H1 (cell line): ENCODE data around the gene ZFP57. TPM values are rescaled to one million over a fixed set of nuclear protein-coding genes. Genes with fewer than 3 reads are reported as not detected.

ENCODE experiments used
- CTCF ChIA-PET: fragments of 300-600 bp; sonication (Branson Sonifier 250); formaldehyde crosslinking; loops from one replicate; lab custom pipeline; 2021; ENCODE audit not compliant: partially characterized antibody; lab: Charles Lee
- POLR2A ChIA-PET: fragments of 300-600 bp; sonication (Branson Sonifier 250); formaldehyde crosslinking; loops from one replicate; lab custom pipeline; 2021; ENCODE audit warnings: inconsistent platforms; ENCODE audit not compliant: partially characterized antibody; lab: Charles Lee
- DNase-seq, 2 experiments: peaks; one replicate each; pipeline versions ENCODE4 v3.0.0 to v3.0.0-alpha.2; 2010 to 2022; ENCODE audit warnings: low spot score in 2 of 2, low read depth in 1 of 2, mixed read lengths in 1 of 2
- FAIRE-seq: peaks from 2 replicates; lab custom pipeline; 2011; peaks lifted over from hg19 to GRCh38; lab: Jason Lieb, UNC
- H2AFZ ChIP-seq: 2 replicates; pipeline ENCODE4 v1.8.1; 2012; ENCODE audit warnings: low read length, inconsistent platforms
- H2AK5ac ChIP-seq: 2 replicates; pipeline ENCODE4 v1.6.1; 2013; ENCODE audit warnings: low read depth, low read length
- H2BK120ac ChIP-seq: replicated peaks from 2 replicates; pipeline ENCODE3; 2013; ENCODE audit warnings: low read depth, low read length, inconsistent platforms
- H2BK12ac ChIP-seq: 2 replicates; pipeline ENCODE4 v1.6.1; 2013; ENCODE audit warnings: low read depth, low read length
- H2BK15ac ChIP-seq: 2 replicates; pipeline ENCODE4 v1.6.1; 2013; ENCODE audit warnings: low read length
- H2BK20ac ChIP-seq: 2 replicates; pipeline ENCODE4 v1.6.1; 2013; ENCODE audit warnings: low read length
- H2BK5ac ChIP-seq: 2 replicates; pipeline ENCODE4 v1.6.1; 2013; ENCODE audit warnings: low read depth, low read length
- H3K14ac ChIP-seq: 2 replicates; pipeline ENCODE4 v1.6.1; 2013; ENCODE audit warnings: inconsistent platforms; ENCODE audit not compliant: insufficient read length
- H3K18ac ChIP-seq: 2 replicates; pipeline ENCODE4 v1.6.1; 2013; ENCODE audit warnings: low read length; ENCODE audit errors: extremely low read depth
- H3K23ac ChIP-seq: 2 replicates; pipeline ENCODE4 v1.6.1; 2013; ENCODE audit warnings: inconsistent platforms; ENCODE audit not compliant: insufficient read length
- H3K23me2 ChIP-seq: 2 replicates; pipeline ENCODE4 v1.6.1; 2013; ENCODE audit warnings: low read depth, low read length
- H3K27ac ChIP-seq: 2 replicates; pipeline ENCODE4 v1.6.1; 2011; ENCODE audit warnings: low read depth, low read length, inconsistent platforms
- H3K27me3 ChIP-seq, 4 experiments: replicated peaks in 1 of 4; 1 replicate in 1 of 4; 2 replicates in 3 of 4; pipeline versions ENCODE4 v1.6.1 to v1.8.1; 2011 to 2013; ENCODE audit warnings: low read length in 3 of 4, mild to moderate bottlenecking in 3 of 4, inconsistent platforms in 2 of 4, mixed read lengths in 2 of 4, moderate library complexity in 1 of 4; ENCODE audit not compliant: control insufficient read depth in 3 of 4, insufficient read depth in 3 of 4; ENCODE audit errors: extremely low read depth in 1 of 4
- H3K36me3 ChIP-seq, 4 experiments: 2 replicates each; pipeline versions ENCODE4 v1.6.1 to v1.8.1; 2011 to 2013; ENCODE audit warnings: mild to moderate bottlenecking in 4 of 4, low read length in 3 of 4, moderate library complexity in 2 of 4, control low read depth in 1 of 4, inconsistent platforms in 1 of 4; ENCODE audit not compliant: insufficient read depth in 4 of 4, control insufficient read depth in 2 of 4
- H3K4ac ChIP-seq: replicated peaks from 2 replicates; pipeline ENCODE3; 2013; ENCODE audit warnings: low read length, low read depth, mixed read lengths, inconsistent platforms; ENCODE audit not compliant: insufficient read length
- H3K4me1 ChIP-seq, 4 experiments: replicated peaks in 1 of 4; 1 replicate in 1 of 4; 2 replicates in 3 of 4; pipeline versions ENCODE4 v1.6.1 to v1.8.1; 2011 to 2013; ENCODE audit warnings: low read length in 3 of 4, inconsistent platforms in 2 of 4, mixed read lengths in 1 of 4; ENCODE audit not compliant: insufficient read depth in 4 of 4, control insufficient read depth in 3 of 4
- H3K4me2 ChIP-seq, 2 experiments: 2 replicates each; pipeline versions ENCODE4 v1.6.1 to v1.8.1; 2011 to 2013; ENCODE audit warnings: low read depth in 2 of 2, low read length in 2 of 2, control low read depth in 1 of 2, inconsistent platforms in 1 of 2, mild to moderate bottlenecking in 1 of 2; ENCODE audit not compliant: insufficient read depth in 1 of 2
- H3K4me3 ChIP-seq, 4 experiments: fragments of 200-600, 300-600 bp in 1 of 4; sonication (generic), shearing (Covaris generic), sonication (Bioruptor Twin) in 1 of 4; 2 replicates each; pipeline versions ENCODE4 v1.5.1 to v1.8.1; 2011 to 2016; ENCODE audit warnings: low read length in 4 of 4, low read depth in 3 of 4, control low read depth in 2 of 4, inconsistent platforms in 2 of 4, mild to moderate bottlenecking in 2 of 4, mixed read lengths in 1 of 4, moderate library complexity in 1 of 4; ENCODE audit not compliant: insufficient read depth in 2 of 4; ENCODE audit errors: extremely low read depth in 1 of 4
- H3K56ac ChIP-seq: replicated peaks from 2 replicates; pipeline ENCODE3; 2013; ENCODE audit warnings: low read depth, mild to moderate bottlenecking, mixed read lengths, low read length, inconsistent platforms; ENCODE audit not compliant: insufficient read length
- H3K79me1 ChIP-seq: 2 replicates; pipeline ENCODE4 v1.6.1; 2013; ENCODE audit warnings: low read depth, low read length, control low read depth
- H3K79me2 ChIP-seq, 2 experiments: 2 replicates each; pipeline versions ENCODE4 v1.6.1 to v1.8.1; 2012 to 2013; ENCODE audit warnings: low read length in 2 of 2, mild to moderate bottlenecking in 2 of 2, inconsistent platforms in 1 of 2; ENCODE audit not compliant: insufficient read depth in 2 of 2, control insufficient read depth in 1 of 2
- H3K9ac ChIP-seq, 4 experiments: replicated peaks in 1 of 4; 1 replicate in 1 of 4; 2 replicates in 3 of 4; pipeline versions ENCODE4 v1.6.1 to v1.8.1; 2011 to 2013; ENCODE audit warnings: low read depth in 3 of 4, low read length in 3 of 4, control low read depth in 2 of 4, mild to moderate bottlenecking in 2 of 4, moderate library complexity in 2 of 4, inconsistent platforms in 1 of 4; ENCODE audit errors: extremely low read depth in 1 of 4
- H3K9me3 ChIP-seq, 2 experiments: 2 replicates each; pipeline versions ENCODE4 v1.6.1 to v1.8.1; 2012 to 2013; ENCODE audit warnings: mild to moderate bottlenecking in 2 of 2, moderate library complexity in 2 of 2, control low read depth in 1 of 2, inconsistent platforms in 1 of 2, low read depth in 1 of 2, low read length in 1 of 2, mixed read lengths in 1 of 2; ENCODE audit not compliant: insufficient read depth in 2 of 2
- H4K20me1 ChIP-seq, 2 experiments: replicated peaks in 1 of 2; 2 replicates each; pipeline versions ENCODE3 to v1.8.1; 2011 to 2013; ENCODE audit warnings: inconsistent platforms in 2 of 2, low read length in 2 of 2, mild to moderate bottlenecking in 1 of 2; ENCODE audit not compliant: insufficient read depth in 2 of 2, control insufficient read depth in 1 of 2
- H4K5ac ChIP-seq: 2 replicates; pipeline ENCODE4 v1.6.1; 2013; ENCODE audit warnings: low read length, low read depth, mixed read lengths, inconsistent platforms; ENCODE audit not compliant: insufficient read length
- H4K8ac ChIP-seq: 2 replicates; pipeline ENCODE4 v1.8.0; 2013; ENCODE audit warnings: mild to moderate bottlenecking, moderate library complexity, low read length, inconsistent platforms; ENCODE audit not compliant: insufficient read depth; ENCODE audit errors: extremely low read depth
- H4K91ac ChIP-seq: replicated peaks from 2 replicates; pipeline ENCODE3; 2013; ENCODE audit warnings: low read length, mixed read lengths, inconsistent platforms; ENCODE audit not compliant: insufficient read length
- WGBS, 2 experiments: shearing (Covaris generic) in 1 of 2; methylation state at CpG; one replicate each; pipeline versions ENCODE4 v1.1.6 to v1.1.7; 2013 to 2015; ENCODE audit warnings: low lambda C conversion rate in 2 of 2, mixed read lengths in 2 of 2, inconsistent platforms in 1 of 2, low coverage in 1 of 2, missing lambda C conversion rate in 1 of 2; ENCODE audit not compliant: insufficient replicate concordance in 2 of 2, insufficient coverage in 1 of 2, insufficient read length in 1 of 2; ENCODE audit errors: extremely low coverage in 1 of 2, missing lambda C conversion rate in 1 of 2; 5-methylcytosine and 5-hydroxymethylcytosine counted together
- polyA plus RNA-seq, 7 experiments: library from polyadenylated mRNA; depleted of rRNA in 3 of 7; stranded (reverse) in 5 of 7; unstranded in 2 of 7; fragments of >200 nt in 5 of 7; fragments of 200-250 nt in 2 of 7; gene quantifications; 1 replicate in 5 of 7; 2 replicates in 1 of 7; 4 replicates in 1 of 7; pipeline versions ENCODE4 v1.2.1 to v1.2.3, GENCODE V29; 2011 to 2013; ENCODE audit warnings: missing spikeins in 2 of 7, mixed read lengths in 2 of 7
- total RNA-seq: library from RNA; stranded (reverse); fragmentation: NEBNext Ultra II Directional; extraction: Animal tissue kit (Norgen Biotek cat#: 25700); gene quantifications from 2 replicates; pipeline ENCODE4 v1.2.1, GENCODE V29; 2021

Gene ZFP57
- total and polyA plus RNA-seq, 2 of the 8 experiments (the other 6 are each of a cell fraction or from before 2014, with no cell fraction given), result 0.85 to 1.2 TPM

GRCh38 chr6:29726001-29726400, 45.0 kb upstream of the ZFP57 start:
- no peak overlapping the region for H3K18ac ChIP-seq
- no peak overlapping the region for H3K4me3 ChIP-seq
- no peak overlapping the region for H4K91ac ChIP-seq
- no peak overlapping the region for H3K23ac ChIP-seq
- no peaks in the 10 kb centered on the region for H3K79me1 ChIP-seq
- WGBS, 2 experiments, result 88% methylated on average over 1 of the region's 1 CpG; no CpG with 5 or more reads in 1 of the 2 experiments
- H3K4me2 ChIP-seq, result no peak overlapping the region
- H4K8ac ChIP-seq, result no peak overlapping the region
- no peak overlapping the region for H4K5ac ChIP-seq
- no peak overlapping the region for H2BK20ac ChIP-seq
- no peak overlapping the region for H3K9ac ChIP-seq
- peaks cover 0 to 1% of the 10 kb centered on the region in 2 experiments for H4K20me1 ChIP-seq
- H3K79me2 ChIP-seq, result no peaks in the 10 kb centered on the region
- no peak overlapping the region for H2BK12ac ChIP-seq
- H2BK5ac ChIP-seq, result no peak overlapping the region
- no peak overlapping the region for H2BK120ac ChIP-seq
- H3K56ac ChIP-seq, result no peak overlapping the region
- H3K4ac ChIP-seq, result no peak overlapping the region
- no peak overlapping the region for H3K14ac ChIP-seq
- H3K23me2 ChIP-seq, result peaks cover 10% of the 10 kb centered on the region; the same call in 1 of the 2 replicates
- FAIRE-seq, result no peak
- H2AK5ac ChIP-seq, result no peak overlapping the region
- peaks cover 0 to 6% (median under 1%) of the 10 kb centered on the region in 4 experiments; a peak in 3 of 7 replicates for H3K4me1 ChIP-seq
- peaks cover 10 to 34% (median 30%) of the 10 kb centered on the region in 4 experiments for H3K27me3 ChIP-seq
- no peak for DNase-seq
- H2AFZ ChIP-seq, result no peak overlapping the region
- H3K9me3 ChIP-seq, result no peaks in the 10 kb centered on the region
- no peak overlapping the region for H3K27ac ChIP-seq
- no peaks in the 10 kb centered on the region for H3K36me3 ChIP-seq
- H2BK15ac ChIP-seq, result no peak overlapping the region
- ChIA-PET POLR2A (no interaction called here), CTCF (interaction anchor here (0.7 to 3.5 kb wide), 9 partner anchors 8 to 137 kb away, joined by 3 to 18 read pairs (median 5); no protein-coding TSS in a partner anchor)
